ENCODE data around the gene EGR4.

The EGR4 gene

GRCh38 chr2:73293534-73294171 lies at the start of gene EGR4:
EGR4 (minus strand) TSS chr2:73293548; CDS start chr2:73293317, 231 bp downstream.
- DNase-seq (ENCODE audit: insufficient read length, low spot score) (peak; percentile 94), FAIRE-seq (no peak)
- TF ChIP-seq POLR2A (IDR thresholded peaks at IDR 0.05; ENCODE audit: low read depth, low read length), result 0 out of 2 replicates have a peak, but pooled peaks have one; percentile 21

- TF ChIP-seq POLR2A (IDR thresholded peaks at IDR 0.05; ENCODE audit: low read depth, low read length), result no peak
- FAIRE-seq (no peak), DNase-seq (ENCODE audit: insufficient read length, low spot score) (no peak)
These were observed 47.7 kb upstream of the EGR4 start for GRCh38 chr2:73341039-73341438.

GRCh38 chr2:73339201-73339600 lies 45.9 kb upstream of the EGR4 start:
- no peak for FAIRE-seq
- DNase-seq (ENCODE audit: insufficient read length, low spot score), result no peak
- no peak for TF ChIP-seq POLR2A (IDR thresholded peaks at IDR 0.05; ENCODE audit: low read depth, low read length)

DNA sequence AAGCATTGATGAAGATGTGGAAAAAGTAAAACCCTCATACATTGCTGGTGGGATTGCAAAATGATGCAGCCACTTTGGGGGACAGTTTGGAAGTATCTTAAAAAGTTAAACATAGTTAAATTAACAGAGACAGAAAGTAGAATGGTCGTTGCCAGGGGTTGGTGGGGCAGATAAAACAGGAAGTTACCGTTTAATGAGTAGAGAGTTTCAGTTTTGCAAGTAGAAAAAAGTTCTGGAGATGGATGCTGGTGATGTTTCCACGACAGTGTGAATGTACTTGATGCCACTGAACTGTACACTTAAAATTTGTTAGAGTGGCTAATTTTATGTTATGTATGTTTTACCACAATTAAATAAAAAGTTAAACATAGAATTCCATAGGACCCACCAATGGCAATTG lies 44.5 kb upstream of the EGR4 start:
- TF ChIP-seq POLR2A (IDR thresholded peaks at IDR 0.05; ENCODE audit: low read depth, low read length), result no peak
- no peak for DNase-seq (ENCODE audit: insufficient read length, low spot score)
- FAIRE-seq, result no peak

DNA sequence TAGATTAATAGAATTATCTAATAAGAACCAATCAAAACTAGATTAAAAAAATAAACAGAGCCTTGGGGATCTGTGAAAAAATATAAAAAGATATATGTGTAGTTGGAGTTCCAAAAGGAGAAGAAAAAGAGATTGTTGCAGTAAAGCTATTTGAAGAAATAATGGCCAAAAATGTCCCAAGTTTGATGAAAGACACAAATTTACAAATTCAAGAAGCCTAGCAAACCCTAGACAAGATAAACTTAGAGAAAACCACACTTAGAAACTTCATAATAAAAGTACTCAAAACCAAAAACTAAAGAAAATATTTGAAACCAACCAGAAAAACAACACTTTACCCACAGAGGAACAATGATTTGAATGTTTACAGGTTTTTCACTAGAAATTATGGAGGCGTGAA lies 41.3 kb upstream of the EGR4 start:
- DNase-seq (ENCODE audit: insufficient read length, low spot score) (no peak), FAIRE-seq (no peak)
- no peak for TF ChIP-seq POLR2A (IDR thresholded peaks at IDR 0.05; ENCODE audit: low read depth, low read length)

DNA sequence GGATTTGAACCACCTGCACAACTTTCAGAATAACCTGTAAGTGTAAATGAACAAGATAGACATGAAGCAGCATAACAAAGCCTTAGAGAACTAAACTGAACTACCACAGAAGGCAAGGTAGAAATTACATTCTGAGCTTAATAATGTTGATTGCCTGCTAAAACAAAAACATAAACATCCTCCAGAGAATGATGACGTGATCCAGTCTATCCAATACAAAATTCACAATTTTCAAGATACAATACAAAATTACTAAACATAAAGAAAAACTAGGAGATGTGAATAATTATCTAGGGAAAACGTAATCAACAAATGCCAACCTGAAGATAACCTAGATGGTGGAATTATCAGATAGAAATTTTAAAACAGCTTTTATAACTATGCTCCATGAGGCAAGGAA lies 40.7 kb upstream of the EGR4 start:
- no peak for FAIRE-seq
- DNase-seq (ENCODE audit: insufficient read length, low spot score), result no peak
- TF ChIP-seq POLR2A (IDR thresholded peaks at IDR 0.05; ENCODE audit: low read depth, low read length), result no peak

DNA sequence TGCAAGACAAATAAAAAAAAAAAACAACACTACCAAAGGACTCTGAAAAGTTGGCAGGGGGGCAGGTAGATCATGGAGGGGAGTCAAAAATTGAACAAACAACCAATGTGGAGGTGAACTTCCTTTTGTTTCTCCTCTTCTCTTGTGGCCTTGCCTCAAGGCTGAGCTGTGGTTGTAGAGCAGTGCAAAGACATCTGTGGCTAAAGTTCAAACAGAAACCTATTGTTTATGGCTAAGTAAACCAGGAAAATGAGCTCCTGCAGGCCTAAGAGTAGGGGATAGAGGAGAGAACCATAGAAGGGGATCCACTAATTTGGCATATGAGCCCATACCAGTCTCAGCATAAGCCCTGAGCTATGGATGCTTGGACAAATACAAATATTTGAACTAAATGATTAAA lies 40.2 kb upstream of the EGR4 start:
- DNase-seq (ENCODE audit: insufficient read length, low spot score) (no peak), FAIRE-seq (no peak)
- TF ChIP-seq POLR2A (IDR thresholded peaks at IDR 0.05; ENCODE audit: low read depth, low read length), result no peak

- TF ChIP-seq POLR2A (IDR thresholded peaks at IDR 0.05; ENCODE audit: low read depth, low read length), result no peak
- FAIRE-seq, result no peak
- DNase-seq (ENCODE audit: insufficient read length, low spot score), result no peak
These were observed 30.9 kb upstream of the EGR4 start for GRCh38 chr2:73324126-73324725.

DNA sequence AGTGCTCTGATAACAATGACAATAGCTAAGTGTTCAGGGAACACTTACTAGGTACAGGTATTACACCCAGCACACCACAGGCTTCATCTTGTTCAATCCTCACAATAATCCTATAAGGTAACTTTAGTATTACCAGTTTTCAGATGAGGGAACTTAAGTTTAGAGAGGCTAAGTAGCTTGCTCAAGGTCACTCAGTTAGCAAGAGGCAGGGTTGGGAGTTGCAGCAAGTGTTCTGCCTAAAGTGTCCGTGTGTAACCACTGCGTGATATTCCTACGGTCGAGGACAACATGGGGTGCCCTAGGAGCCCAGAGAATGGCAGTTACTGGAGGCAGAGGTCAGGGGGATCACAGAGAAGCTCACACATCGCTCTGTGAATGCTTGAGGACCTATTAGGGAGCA lies 30.2 kb upstream of the EGR4 start:
- FAIRE-seq, result no peak
- TF ChIP-seq POLR2A (IDR thresholded peaks at IDR 0.05; ENCODE audit: low read depth, low read length), result no peak
- no peak for DNase-seq (ENCODE audit: insufficient read length, low spot score)

- DNase-seq (ENCODE audit: insufficient read length, low spot score), result no peak
- FAIRE-seq, result no peak
- TF ChIP-seq POLR2A (IDR thresholded peaks at IDR 0.05; ENCODE audit: low read depth, low read length), result no peak
These were observed 21.1 kb upstream of the EGR4 start for GRCh38 chr2:73314441-73314840.

DNA sequence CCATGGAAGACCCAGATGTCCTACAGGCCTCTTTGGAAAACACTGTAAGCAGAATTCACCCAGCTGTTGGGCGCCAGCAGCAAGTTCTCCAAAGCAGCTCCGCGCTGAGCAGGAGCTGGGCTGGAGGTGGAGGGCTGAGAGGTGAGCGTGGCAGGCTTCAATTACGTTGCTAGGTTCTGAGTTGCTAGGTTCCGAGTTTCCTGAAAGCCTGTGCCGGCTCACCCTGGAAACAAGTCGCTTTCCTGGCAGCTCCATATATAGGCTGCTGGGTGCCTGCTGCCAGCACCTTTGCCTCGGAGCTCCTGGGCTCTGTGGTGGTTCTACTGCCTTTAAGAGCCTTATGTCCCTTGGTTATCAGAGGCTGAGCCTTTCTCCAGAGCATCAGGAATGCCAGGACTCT lies 14.4 kb upstream of the EGR4 start:
- FAIRE-seq (no peak), DNase-seq (ENCODE audit: insufficient read length, low spot score) (no peak)

GRCh38 chr2:73301636-73302035 lies 8.3 kb upstream of the EGR4 start:
- no peak for TF ChIP-seq POLR2A (IDR thresholded peaks at IDR 0.05; ENCODE audit: low read depth, low read length)
- DNase-seq (ENCODE audit: insufficient read length, low spot score) (no peak), FAIRE-seq (no peak)

More for the DNA sequence above, 14.4 kb upstream of the EGR4 start:
- no peak for TF ChIP-seq POLR2A (IDR thresholded peaks at IDR 0.05; ENCODE audit: low read depth, low read length)

- FAIRE-seq (no peak), DNase-seq (ENCODE audit: insufficient read length, low spot score) (no peak)
- no peak for TF ChIP-seq POLR2A (IDR thresholded peaks at IDR 0.05; ENCODE audit: low read depth, low read length)
These were observed 7.6 kb upstream of the EGR4 start for GRCh38 chr2:73300926-73301325.

DNA sequence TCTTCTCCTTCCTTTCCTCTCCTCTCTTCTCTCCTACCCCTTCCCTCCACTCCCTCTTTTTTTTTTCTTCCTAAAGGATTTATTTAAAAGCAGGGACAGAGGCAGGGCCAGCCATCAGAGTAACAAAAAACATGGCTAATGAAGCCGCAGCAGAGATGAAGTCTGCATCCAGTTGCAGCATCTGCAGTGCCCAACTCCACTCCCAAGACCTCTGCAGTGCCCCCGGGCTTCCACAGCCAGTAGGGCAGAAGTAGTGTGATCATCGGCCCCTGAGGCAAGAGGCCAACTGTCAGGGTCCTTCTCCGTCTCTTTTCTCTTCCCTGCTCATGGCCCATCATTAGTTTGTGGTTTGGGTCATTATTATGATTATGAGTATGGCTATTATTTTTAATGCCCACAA lies 4.2 kb upstream of the EGR4 start:
- DNase-seq (ENCODE audit: insufficient read length, low spot score), result no peak
- TF ChIP-seq POLR2A (IDR thresholded peaks at IDR 0.05; ENCODE audit: low read depth, low read length), result no peak
- FAIRE-seq, result no peak

DNA sequence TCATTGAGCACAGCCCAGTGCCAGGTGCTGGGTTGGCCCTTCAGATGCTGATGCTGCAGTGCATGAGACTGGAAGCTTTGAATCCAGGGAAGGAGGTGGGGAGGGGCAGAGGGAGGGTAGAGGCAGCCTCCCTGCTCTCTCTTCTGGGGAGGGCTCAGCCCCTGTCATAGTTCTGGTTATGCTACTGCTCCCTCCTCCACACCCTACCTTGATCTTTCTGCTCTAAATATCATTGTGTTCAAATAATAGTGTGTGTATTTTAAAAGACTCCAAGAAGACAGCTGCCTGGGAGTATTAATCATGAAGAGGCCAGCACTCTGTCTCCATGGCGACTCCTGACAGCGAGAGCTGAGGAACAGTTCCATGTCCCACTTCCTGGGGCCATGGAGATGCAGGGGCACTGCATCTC lies 3.8 kb upstream of the EGR4 start:
- no peak for FAIRE-seq
- no peak for DNase-seq (ENCODE audit: insufficient read length, low spot score)
- TF ChIP-seq POLR2A (IDR thresholded peaks at IDR 0.05; ENCODE audit: low read depth, low read length), result no peak
